ENCODE results near the gene AWAT1. TPM values are rescaled to one million over a fixed set of nuclear protein-coding genes. Genes with fewer than 3 reads are reported as not detected.
"Not testable (repeated sequence)": the region's sequence is repeated elsewhere in the genome, so short reads cannot be mapped to it uniquely, and the experiment has no call there.

Gene AWAT1
- polyA plus RNA-seq, 1 donor (not counting 4 experiments of a cell fraction or from before 2014, with no cell fraction given) = not detected

- dilution Hi-C loops (cut with MboI; ENCODE audit: extremely low pct_ligation_motif_present, low sequenced_read_pairs) = no loop called here
Measured at GRCh38 chrX:70264784-70265183, 30.3 kb downstream of the AWAT1 start.

GRCh38 chrX:70268034-70268433, 33.6 kb downstream of the AWAT1 start, which contains the start of gene ARR3:
Gene ARR3 (plus strand): TSS chrX:70268334. CDS start chrX:70269386, 1,052 bp downstream.
- Histone ChIP-seq H3K27ac (ENCODE audit: control insufficient read depth, insufficient read depth, low read length) (no peak within 1 kb of the TSS), H2AFZ (ENCODE audit: control insufficient read depth, low read length) (no peak within 1 kb of the TSS), H3K4me1 (ENCODE audit: control insufficient read depth, extremely low read depth, insufficient read depth, low read length) (no peaks in the 10 kb centered on the region), H3K4me2 (ENCODE audit: control insufficient read depth, extremely low read depth, insufficient read depth, low read depth, low read length) (no peak within 1 kb of the TSS), H4K20me1 (ENCODE audit: control insufficient read depth, extremely low read depth, insufficient read depth, low read length) (no peaks in the 10 kb centered on the region), H3K27me3 (ENCODE audit: control insufficient read depth, extremely low read depth, insufficient read depth, low read length) (no peaks in the 10 kb centered on the region), H3K9ac (ENCODE audit: control insufficient read depth, extremely low read depth, insufficient read depth, low read length) (no peak within 1 kb of the TSS), H3K4me3 (ENCODE audit: control insufficient read depth in 2 of 3, extremely low read depth in 1 of 3, insufficient read depth in 2 of 3, low read depth in 1 of 3, low read length in 3 of 3) (no peak within 1 kb of the TSS), H3K9me3 (ENCODE audit: control insufficient read depth, low read depth, low read length) (no peaks in the 10 kb centered on the region), H3K9me1 (ENCODE audit: control insufficient read depth, extremely low read depth, insufficient read depth, low read length) (no peaks in the 10 kb centered on the region), H3K36me3 (ENCODE audit: control insufficient read depth in 2 of 2, extremely low read depth in 1 of 2, insufficient read depth in 2 of 2, low read length in 2 of 2) (no peaks in the 10 kb centered on the region), H3K79me2 (ENCODE audit: control insufficient read depth, insufficient read depth, low read length) (no peaks in the 10 kb centered on the region)
- TF ChIP-seq CTCF (optimal IDR thresholded peaks at IDR 0.05 in 1 of 3, IDR thresholded peaks at IDR 0.05 in 1 of 3, conservative IDR thresholded peaks at IDR 0.05 in 1 of 3; ENCODE audit: extremely low read depth in 1 of 3, insufficient read depth in 2 of 3, low read length in 3 of 3) (no peak), EZH2 (IDR thresholded peaks at IDR 0.05; ENCODE audit: low read length) (no peak)
- FAIRE-seq (no peak), DNase-seq (ENCODE audit: low read depth, low spot score) (no peak)
- dilution Hi-C loops (cut with MboI; ENCODE audit: extremely low pct_ligation_motif_present, low sequenced_read_pairs) = no loop called here

More at GRCh38 chrX:70264784-70265183, 30.3 kb downstream of the AWAT1 start:
- H3K4me2 ChIP-seq (ENCODE audit: control insufficient read depth, extremely low read depth, insufficient read depth, low read depth, low read length) = no peak overlapping the region
- no peaks in the 10 kb centered on the region for H3K9me3 ChIP-seq (ENCODE audit: control insufficient read depth, low read depth, low read length)
- no peak for FAIRE-seq
- peaks cover 4% of the 10 kb centered on the region for H3K4me1 ChIP-seq (ENCODE audit: control insufficient read depth, extremely low read depth, insufficient read depth, low read length)
- H4K20me1 ChIP-seq (ENCODE audit: control insufficient read depth, extremely low read depth, insufficient read depth, low read length) = no peaks in the 10 kb centered on the region
- H3K79me2 ChIP-seq (ENCODE audit: control insufficient read depth, insufficient read depth, low read length) = no peaks in the 10 kb centered on the region
- DNase-seq (ENCODE audit: low read depth, low spot score) = no peak
- H3K4me3 ChIP-seq (ENCODE audit: control insufficient read depth in 2 of 3, extremely low read depth in 1 of 3, insufficient read depth in 2 of 3, low read depth in 1 of 3, low read length in 3 of 3) = no peak overlapping the region
- H3K27me3 ChIP-seq (ENCODE audit: control insufficient read depth, extremely low read depth, insufficient read depth, low read length) = no peaks in the 10 kb centered on the region
- no peak overlapping the region for H3K9ac ChIP-seq (ENCODE audit: control insufficient read depth, extremely low read depth, insufficient read depth, low read length)
- no peak overlapping the region for H2AFZ ChIP-seq (ENCODE audit: control insufficient read depth, low read length)
- no peak overlapping the region for H3K27ac ChIP-seq (ENCODE audit: control insufficient read depth, insufficient read depth, low read length)
- TF ChIP-seq EZH2 (IDR thresholded peaks at IDR 0.05; ENCODE audit: low read length) (no peak), CTCF (optimal IDR thresholded peaks at IDR 0.05 in 1 of 3, IDR thresholded peaks at IDR 0.05 in 1 of 3, conservative IDR thresholded peaks at IDR 0.05 in 1 of 3; ENCODE audit: extremely low read depth in 1 of 3, insufficient read depth in 2 of 3, low read length in 3 of 3) (no peak)
- peaks cover 2% of the 10 kb centered on the region for H3K9me1 ChIP-seq (ENCODE audit: control insufficient read depth, extremely low read depth, insufficient read depth, low read length)
- H3K36me3 ChIP-seq (ENCODE audit: control insufficient read depth in 2 of 2, extremely low read depth in 1 of 2, insufficient read depth in 2 of 2, low read length in 2 of 2) = no peaks in the 10 kb centered on the region

GRCh38 chrX:70274029-70274428, 39.6 kb downstream of the AWAT1 start:
- FAIRE-seq; H3K4me2 ChIP-seq (ENCODE audit: control insufficient read depth, extremely low read depth, insufficient read depth, low read depth, low read length); DNase-seq (ENCODE audit: low read depth, low spot score); H4K20me1 ChIP-seq (ENCODE audit: control insufficient read depth, extremely low read depth, insufficient read depth, low read length); H3K9me3 ChIP-seq (ENCODE audit: control insufficient read depth, low read depth, low read length); H2AFZ ChIP-seq (ENCODE audit: control insufficient read depth, low read length); H3K9ac ChIP-seq (ENCODE audit: control insufficient read depth, extremely low read depth, insufficient read depth, low read length); H3K4me1 ChIP-seq (ENCODE audit: control insufficient read depth, extremely low read depth, insufficient read depth, low read length); H3K27me3 ChIP-seq (ENCODE audit: control insufficient read depth, extremely low read depth, insufficient read depth, low read length); H3K36me3 ChIP-seq (ENCODE audit: control insufficient read depth in 2 of 2, extremely low read depth in 1 of 2, insufficient read depth in 2 of 2, low read length in 2 of 2); dilution Hi-C loops (cut with MboI; ENCODE audit: extremely low pct_ligation_motif_present, low sequenced_read_pairs); H3K4me3 ChIP-seq (ENCODE audit: control insufficient read depth in 2 of 3, extremely low read depth in 1 of 3, insufficient read depth in 2 of 3, low read depth in 1 of 3, low read length in 3 of 3); H3K79me2 ChIP-seq (ENCODE audit: control insufficient read depth, insufficient read depth, low read length); H3K27ac ChIP-seq (ENCODE audit: control insufficient read depth, insufficient read depth, low read length); H3K9me1 ChIP-seq (ENCODE audit: control insufficient read depth, extremely low read depth, insufficient read depth, low read length): not testable (repeated sequence)

All from keratinocyte (primary cell).